WERI-Rb-1 (cell line): ENCODE results near the gene NCOR1.
"Not testable (repeated sequence)": the region's sequence is repeated elsewhere in the genome, so short reads cannot be mapped to it uniquely, and the experiment has no call there.

Experiments
- DNase-seq: peaks from one replicate; pipeline ENCODE4 v3.0.0-alpha.2; 2020
- H3K27ac ChIP-seq: fragments of 250-450 bp; sonication (Bioruptor Pico); 2 replicates; pipeline ENCODE4 v1.5.1; 2020; ENCODE audit warnings: mild to moderate bottlenecking, moderate library complexity
- H3K27me3 ChIP-seq: fragments of 250-450 bp; sonication (Bioruptor Pico); 2 replicates; pipeline ENCODE4 v1.5.1; 2021; ENCODE audit warnings: mild to moderate bottlenecking, low read depth, moderate library complexity; ENCODE audit not compliant: insufficient read depth, severe bottlenecking
- H3K36me3 ChIP-seq: fragments of 250-450 bp; sonication (Bioruptor Pico); 2 replicates; pipeline ENCODE4 v1.5.1; 2020; ENCODE audit warnings: mild to moderate bottlenecking, moderate library complexity
- H3K4me3 ChIP-seq: 2 replicates; pipeline ENCODE4 v1.5.1; 2011; ENCODE audit warnings: low read depth, mild to moderate bottlenecking, control low read depth, low read length
- H3K9me3 ChIP-seq: fragments of 250-450 bp; sonication (Bioruptor Pico); 2 replicates; pipeline ENCODE4 v1.5.1; 2021; ENCODE audit warnings: mild to moderate bottlenecking, moderate library complexity; ENCODE audit not compliant: severe bottlenecking
- TF ChIP-seq, protein P1 (sequence below): IDR thresholded peaks from 2 replicates; pipeline ENCODE4 v1.5.1; 2011; ENCODE audit warnings: low read depth, mild to moderate bottlenecking, control low read depth, inconsistent platforms, low read length

Gene NCOR1

GRCh38 chr17:16117149-16117548 lies 98.2 kb downstream of the NCOR1 start:
- TF ChIP-seq, protein P1, sequence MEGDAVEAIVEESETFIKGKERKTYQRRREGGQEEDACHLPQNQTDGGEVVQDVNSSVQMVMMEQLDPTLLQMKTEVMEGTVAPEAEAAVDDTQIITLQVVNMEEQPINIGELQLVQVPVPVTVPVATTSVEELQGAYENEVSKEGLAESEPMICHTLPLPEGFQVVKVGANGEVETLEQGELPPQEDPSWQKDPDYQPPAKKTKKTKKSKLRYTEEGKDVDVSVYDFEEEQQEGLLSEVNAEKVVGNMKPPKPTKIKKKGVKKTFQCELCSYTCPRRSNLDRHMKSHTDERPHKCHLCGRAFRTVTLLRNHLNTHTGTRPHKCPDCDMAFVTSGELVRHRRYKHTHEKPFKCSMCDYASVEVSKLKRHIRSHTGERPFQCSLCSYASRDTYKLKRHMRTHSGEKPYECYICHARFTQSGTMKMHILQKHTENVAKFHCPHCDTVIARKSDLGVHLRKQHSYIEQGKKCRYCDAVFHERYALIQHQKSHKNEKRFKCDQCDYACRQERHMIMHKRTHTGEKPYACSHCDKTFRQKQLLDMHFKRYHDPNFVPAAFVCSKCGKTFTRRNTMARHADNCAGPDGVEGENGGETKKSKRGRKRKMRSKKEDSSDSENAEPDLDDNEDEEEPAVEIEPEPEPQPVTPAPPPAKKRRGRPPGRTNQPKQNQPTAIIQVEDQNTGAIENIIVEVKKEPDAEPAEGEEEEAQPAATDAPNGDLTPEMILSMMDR = no peak
- no peak for DNase-seq
- H3K27me3 ChIP-seq = no peaks in the 10 kb centered on the region
- H3K27ac ChIP-seq = no peak overlapping the region
- H3K36me3 ChIP-seq = peaks cover 78% of the 10 kb centered on the region
- no peak overlapping the region for H3K4me3 ChIP-seq
- H3K9me3 ChIP-seq = peaks cover 3% of the 10 kb centered on the region

GRCh38 chr17:16115077-16115698 lies 100.1 kb downstream of the NCOR1 start:
- H3K27ac ChIP-seq, DNase-seq, H3K4me3 ChIP-seq, H3K9me3 ChIP-seq, H3K27me3 ChIP-seq: not testable (repeated sequence)
- H3K36me3 ChIP-seq = peaks cover 61% of the 10 kb centered on the region

GRCh38 chr17:16108871-16109270 lies 106.5 kb downstream of the NCOR1 start:
- Histone ChIP-seq H3K27me3 (no peaks in the 10 kb centered on the region), H3K36me3 (peaks cover 17% of the 10 kb centered on the region), H3K4me3 (no peak overlapping the region), H3K27ac (no peak overlapping the region), H3K9me3 (no peaks in the 10 kb centered on the region)
- DNase-seq = no peak
- TF ChIP-seq, protein P1 = no peak

- TF ChIP-seq, protein P1 = no peak
- Histone ChIP-seq H3K27me3 (no peaks in the 10 kb centered on the region), H3K27ac (no peak overlapping the region), H3K4me3 (no peak overlapping the region), H3K9me3 (no peaks in the 10 kb centered on the region), H3K36me3 (peaks cover 16% of the 10 kb centered on the region)
- DNase-seq = no peak
Measured at GRCh38 chr17:16108386-16108785, 106.9 kb downstream of the NCOR1 start.

- no peaks in the 10 kb centered on the region for H3K9me3 ChIP-seq
- no peak overlapping the region for H3K27ac ChIP-seq
- no peak for DNase-seq
- TF ChIP-seq, protein P1 = no peak
- H3K4me3 ChIP-seq = no peak overlapping the region
- no peaks in the 10 kb centered on the region for H3K27me3 ChIP-seq
- H3K36me3 ChIP-seq = peaks cover 12% of the 10 kb centered on the region
Measured at GRCh38 chr17:16107165-16107770, 108.1 kb downstream of the NCOR1 start.

DNA sequence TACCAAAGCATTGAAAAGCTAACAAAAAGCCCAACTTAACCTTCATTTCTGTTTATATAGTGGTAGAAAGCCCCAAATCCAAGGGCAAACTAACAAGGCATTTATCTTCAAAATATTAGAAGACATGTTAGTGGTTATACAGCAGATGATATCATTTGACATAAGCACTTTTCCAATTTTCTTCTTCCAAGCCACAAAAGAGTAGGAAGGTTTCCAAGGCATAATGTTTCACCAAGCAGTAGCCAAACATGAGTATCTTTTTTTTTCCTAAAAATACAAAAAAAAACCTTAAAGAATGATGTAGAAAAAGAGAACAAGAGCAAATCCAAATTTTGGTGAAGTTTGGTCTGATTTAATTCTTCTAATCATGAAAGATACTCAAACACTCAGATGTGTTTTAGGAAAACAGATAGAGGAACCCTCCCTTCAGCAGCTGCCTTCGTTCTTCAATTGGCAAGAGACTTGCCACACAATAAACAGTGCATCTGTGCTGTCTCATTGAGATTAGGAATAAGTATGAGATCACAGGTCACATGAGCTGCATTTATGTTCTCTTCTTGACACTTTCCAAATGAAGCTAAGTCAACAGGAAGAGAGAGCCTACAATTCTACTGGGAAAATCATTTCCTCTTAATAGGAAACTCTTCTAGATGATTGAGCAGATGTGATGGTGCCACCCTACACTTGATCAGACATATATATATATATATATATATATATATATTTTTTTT lies 109.0 kb downstream of the NCOR1 start:
- no peaks in the 10 kb centered on the region for H3K9me3 ChIP-seq
- TF ChIP-seq, protein P1 = no peak
- H3K4me3 ChIP-seq = no peak overlapping the region
- DNase-seq = no peak
- H3K27me3 ChIP-seq = no peaks in the 10 kb centered on the region
- no peak overlapping the region for H3K27ac ChIP-seq
- peaks cover 15% of the 10 kb centered on the region for H3K36me3 ChIP-seq
